Right renal pelvis (tissue), 4 donors: Measurements from ENCODE around the gene SLC13A1. TPM values are rescaled to one million over a fixed set of nuclear protein-coding genes. Genes with fewer than 3 reads are reported as not detected.
"Not testable (repeated sequence)": the region's sequence is repeated elsewhere in the genome, so short reads cannot be mapped to it uniquely, and the experiment has no call there.

Experiments
- DNase-seq, 4 donors: peaks; one replicate each; pipeline ENCODE4 v3.0.0-alpha.2; 2013; ENCODE audit warnings: low read depth in 4 of 4, low spot score in 3 of 4, missing footprints in 1 of 4
- polyA plus RNA-seq, 4 donors: library from polyadenylated mRNA; unstranded; fragments of 120-200 nt; gene quantifications; one replicate each; pipeline ENCODE4 v1.2.1, GENCODE V29; 2013; ENCODE audit not compliant: insufficient read length in 4 of 4

Gene SLC13A1, protein sequence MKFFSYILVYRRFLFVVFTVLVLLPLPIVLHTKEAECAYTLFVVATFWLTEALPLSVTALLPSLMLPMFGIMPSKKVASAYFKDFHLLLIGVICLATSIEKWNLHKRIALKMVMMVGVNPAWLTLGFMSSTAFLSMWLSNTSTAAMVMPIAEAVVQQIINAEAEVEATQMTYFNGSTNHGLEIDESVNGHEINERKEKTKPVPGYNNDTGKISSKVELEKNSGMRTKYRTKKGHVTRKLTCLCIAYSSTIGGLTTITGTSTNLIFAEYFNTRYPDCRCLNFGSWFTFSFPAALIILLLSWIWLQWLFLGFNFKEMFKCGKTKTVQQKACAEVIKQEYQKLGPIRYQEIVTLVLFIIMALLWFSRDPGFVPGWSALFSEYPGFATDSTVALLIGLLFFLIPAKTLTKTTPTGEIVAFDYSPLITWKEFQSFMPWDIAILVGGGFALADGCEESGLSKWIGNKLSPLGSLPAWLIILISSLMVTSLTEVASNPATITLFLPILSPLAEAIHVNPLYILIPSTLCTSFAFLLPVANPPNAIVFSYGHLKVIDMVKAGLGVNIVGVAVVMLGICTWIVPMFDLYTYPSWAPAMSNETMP
- polyA plus RNA-seq = 10 to 100 TPM; 17.3 to 29.7 (median 20.8) TPM

DNA sequence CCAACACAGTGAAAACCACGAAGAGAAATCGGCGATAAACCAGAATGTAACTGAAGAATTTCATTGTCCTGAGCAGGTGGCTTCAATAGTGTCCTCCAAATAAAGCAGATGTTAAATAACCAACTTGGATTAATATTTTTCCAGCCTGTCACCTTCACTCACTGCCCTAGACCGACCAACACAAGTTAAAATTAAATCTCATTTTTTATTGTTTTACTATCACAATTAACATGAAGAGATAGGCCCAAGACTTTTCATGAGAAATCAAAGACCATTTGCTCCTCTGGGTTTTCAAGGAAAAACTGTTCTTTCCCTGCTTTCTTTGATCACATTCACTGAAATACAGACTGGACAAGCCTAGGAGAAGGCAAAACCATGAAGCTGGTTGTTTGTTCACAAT lies at the start of gene SLC13A1:
TSS of gene SLC13A1 (minus strand) at position 87 of the 400 bp plus-strand sequence. CDS start at position 64, 23 bp downstream.
- no peak for DNase-seq

DNA sequence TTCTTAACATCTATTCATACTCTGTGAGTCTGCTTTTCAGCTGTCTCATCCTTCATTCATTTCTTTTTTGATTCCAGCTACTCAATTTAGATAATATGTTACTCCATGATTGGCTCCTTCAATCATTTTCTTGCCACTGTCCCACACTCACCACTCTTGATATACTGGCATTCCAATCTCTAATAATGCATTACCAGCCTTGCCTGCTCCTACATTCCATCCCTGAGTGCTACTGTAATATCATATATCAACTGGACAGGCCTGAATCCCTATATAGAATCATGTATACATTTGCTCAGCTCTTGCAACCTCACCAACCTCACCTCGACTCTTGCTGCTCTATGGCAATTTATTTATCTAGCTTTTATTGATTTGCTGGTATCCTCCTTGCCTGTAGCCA lies 45.0 kb upstream of the SLC13A1 start:
- no peak for DNase-seq

DNA sequence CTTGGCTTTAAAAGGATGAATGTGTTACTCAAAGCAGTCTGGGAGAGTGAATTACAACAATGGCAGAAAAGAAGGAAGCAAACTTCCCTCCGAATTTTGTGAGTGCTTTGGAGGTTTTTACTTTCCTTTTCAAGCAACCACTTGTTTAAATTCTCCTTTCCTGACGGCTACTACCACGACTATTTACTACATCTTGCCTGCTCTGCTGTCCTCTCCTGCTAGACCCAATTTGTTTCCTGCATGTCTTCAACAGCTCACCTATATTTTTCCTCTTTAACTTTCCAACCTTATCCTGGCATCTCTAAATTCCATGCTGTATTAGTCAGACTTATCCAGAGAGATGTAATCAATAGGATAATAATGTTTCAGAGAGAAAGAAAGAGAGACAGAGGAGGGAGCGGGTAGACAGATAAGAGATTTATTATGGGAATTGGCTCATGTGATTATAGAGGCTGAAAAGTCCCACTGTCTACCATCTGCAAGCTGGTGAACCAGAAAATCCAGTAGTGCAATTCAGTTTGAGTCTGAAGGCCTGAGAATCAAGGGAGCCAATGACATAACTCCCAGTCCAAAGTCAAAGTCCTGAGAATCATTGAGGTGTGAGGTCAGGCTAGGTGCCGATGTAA lies 42.8 kb upstream of the SLC13A1 start:
- peak in 1 of 4 donors; percentile 28 for DNase-seq

DNA sequence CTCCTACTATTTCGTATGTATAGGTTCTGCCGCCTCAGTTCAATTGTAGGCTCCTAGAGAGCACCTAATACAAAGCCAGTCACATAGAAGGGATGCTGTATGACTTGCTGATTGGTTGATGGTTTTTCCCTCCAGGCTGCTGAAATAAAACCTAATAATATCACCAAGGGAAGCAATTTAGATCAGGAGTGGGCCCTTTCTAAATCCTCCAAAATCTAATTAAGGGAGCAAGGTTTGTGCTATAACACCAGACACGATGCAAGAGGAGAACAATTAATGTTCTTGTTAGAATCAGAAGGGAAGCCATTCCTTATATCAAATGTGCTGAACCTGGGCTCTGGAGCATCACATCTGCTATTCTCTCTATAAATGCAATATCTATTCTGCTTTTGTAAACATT lies 42.0 kb upstream of the SLC13A1 start:
- DNase-seq = no peak

DNA sequence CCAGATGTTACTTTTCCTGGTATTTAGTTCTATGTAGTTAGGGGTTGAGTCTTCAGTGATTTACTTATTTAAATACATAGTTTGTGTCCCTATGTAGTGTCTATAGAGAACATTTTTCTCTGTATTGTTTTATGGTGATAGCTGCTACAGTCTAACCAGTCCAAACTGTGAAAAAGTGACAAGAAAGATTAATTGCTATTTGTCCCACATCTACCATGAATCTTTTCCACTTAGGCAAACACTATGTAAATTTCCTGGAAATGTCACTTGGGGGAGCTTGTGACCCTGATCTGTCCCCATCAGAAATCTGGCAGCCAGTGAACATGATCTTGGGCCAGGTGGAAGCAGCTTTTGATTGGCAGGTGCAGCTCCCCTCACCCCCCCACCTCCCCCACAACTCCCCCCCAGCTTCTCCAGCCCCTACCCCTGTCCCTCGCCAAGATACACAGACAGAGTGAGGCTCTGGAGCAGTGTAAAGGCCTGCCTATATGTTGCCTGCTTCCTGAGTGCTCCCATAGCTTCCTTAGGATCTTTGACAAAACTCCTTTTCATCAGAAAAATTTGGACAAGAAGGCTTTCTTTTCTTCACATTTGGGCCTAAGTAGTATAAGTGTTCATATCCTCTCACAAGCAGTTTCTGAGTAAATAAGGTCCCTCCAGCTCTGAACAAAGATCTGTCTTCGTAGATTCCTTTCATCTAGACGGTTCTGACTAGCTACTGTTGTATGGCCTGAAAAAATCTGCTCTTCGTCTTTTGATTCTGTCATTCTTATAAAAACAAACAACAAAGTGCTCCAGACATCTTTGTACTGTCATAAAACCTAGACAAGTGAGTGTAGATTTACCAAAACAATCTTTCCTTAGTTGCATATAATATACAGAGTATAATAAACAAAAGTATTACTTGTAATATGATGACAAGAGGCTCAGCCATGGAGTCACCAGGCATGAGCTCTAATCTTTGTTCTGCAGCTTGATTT lies 31.5 kb upstream of the SLC13A1 start:
- DNase-seq = no peak

DNA sequence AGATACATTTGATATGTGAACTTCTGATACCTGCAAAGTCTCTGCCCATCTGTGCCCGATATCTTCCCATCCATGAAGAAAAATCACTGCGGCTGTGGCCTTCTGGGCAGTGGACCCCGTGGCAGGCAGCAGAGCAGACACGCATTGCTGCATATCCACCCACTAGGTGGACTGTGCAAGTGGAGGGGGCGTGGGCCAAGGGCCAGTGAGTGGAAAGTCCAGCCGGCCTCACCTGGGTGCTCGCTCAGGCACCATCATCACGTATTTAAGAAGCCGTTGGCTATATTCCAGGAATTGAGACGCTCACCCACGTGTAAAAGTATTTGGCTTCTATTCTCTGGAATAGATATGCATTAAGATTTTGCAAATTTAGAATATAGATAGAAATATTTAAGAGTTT lies 30.8 kb upstream of the SLC13A1 start:
- no peak for DNase-seq

DNA sequence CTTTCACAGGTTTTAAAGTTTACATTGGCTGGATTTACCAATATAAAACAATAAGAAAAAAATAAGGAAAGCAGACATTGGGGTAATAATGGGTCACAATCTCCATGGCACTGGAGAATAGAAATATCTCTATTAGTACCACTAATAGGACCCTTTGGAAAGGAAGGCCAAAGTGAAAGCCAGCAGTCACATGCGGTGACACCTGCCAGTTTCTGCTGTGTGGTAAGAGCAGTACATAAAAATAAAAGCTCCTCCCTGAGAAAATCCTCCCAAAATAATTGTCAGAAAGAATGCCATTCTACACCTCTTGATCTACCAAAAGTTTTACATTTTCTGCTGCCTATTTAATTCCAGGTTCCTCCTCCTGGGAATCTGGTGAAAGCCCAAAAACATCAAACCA lies 30.4 kb upstream of the SLC13A1 start:
- DNase-seq = no peak

DNA sequence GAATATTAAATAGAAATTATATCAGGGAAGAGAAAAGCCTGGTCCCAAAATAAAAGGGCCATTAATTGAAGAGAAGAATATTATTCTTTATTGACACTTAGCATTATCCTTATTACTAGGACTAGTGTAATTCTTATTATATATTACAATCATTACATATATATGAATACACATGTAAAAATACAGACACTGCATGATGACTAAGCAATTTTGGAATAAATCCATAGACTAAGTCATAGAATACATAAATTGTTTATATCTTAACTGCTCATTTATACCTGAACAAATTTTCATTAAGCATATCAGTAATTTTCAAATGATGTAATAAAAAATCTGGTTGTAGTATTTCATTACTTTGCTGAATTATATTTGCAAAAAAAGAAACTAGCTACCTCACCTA lies 29.7 kb upstream of the SLC13A1 start:
- DNase-seq = no peak

DNA sequence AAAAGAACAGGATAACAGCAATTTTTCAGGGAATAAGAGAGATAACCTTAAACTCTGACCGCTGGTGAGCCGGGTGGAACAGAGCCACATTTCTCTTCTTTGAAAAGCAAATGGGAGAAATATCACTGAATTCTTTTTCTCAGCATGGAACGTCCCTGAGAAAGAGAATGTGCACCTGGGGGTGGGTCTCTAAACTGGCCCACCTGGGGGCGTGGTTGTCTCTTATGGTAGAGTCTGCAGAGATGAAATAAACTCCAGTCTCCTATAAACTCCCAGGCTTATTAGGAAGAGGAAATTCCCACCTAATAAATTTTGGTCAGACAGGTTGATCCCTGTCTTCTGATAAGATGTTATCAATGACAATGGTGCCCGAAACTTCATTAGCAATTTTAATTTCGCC lies 27.9 kb upstream of the SLC13A1 start:
- DNase-seq = not testable (repeated sequence)

DNA sequence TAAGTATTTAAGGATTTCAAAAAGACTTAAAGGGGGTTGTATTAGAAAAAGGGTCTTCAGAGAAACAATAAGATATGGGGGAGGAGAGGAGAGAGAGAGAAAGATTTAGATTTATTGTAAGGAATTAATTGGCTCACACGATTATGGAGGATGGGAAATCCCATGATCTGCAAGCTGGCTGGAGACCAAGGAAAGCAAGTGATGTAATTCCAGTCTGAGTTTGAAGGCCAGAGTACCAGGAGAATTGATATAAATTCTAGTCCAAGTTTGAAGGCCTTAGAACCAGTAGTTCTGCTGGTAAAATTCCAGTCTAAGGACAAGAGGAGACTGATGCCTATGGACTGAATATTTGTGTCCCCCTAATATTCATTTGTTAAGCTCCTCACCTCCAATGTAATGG lies 20.6 kb upstream of the SLC13A1 start:
- no peak for DNase-seq

DNA sequence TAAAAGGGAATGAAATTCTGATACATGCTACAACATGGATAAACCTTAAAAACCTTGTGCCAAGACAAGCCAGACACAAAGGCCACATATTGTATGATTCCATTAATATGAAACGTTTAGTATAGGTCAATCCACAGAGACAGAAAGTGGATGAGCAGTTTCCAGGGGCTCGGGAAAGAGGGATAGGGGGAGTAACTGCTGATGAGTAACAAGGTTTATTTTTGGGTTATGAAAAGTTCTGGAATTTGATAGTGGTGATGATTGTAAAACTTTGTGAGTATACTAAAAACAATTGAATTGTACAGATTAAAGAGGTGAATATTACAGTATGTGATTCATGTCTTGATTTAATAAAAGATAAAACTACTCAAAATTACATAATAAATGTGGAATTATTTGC lies 19.1 kb upstream of the SLC13A1 start:
- DNase-seq = no peak

DNA sequence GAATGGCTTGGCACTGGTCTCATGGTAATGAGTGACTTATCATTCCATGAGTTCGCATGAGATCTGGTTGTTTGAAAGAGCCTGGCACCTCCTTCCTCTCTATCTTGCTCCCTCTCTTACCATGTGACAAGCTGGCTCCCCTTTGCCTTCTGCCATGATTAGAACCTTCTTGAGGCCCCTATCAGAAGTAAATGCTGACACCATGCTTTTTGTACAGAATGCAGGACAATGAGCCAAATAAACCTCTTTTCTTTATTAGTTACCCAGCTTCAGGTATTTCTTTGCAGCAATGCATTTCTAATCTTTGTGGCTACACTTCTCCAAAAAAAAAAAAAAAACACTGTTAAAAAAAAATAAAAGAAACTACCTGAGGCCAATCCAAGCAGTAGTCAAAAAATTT lies 17.1 kb upstream of the SLC13A1 start:
- no peak for DNase-seq

DNA sequence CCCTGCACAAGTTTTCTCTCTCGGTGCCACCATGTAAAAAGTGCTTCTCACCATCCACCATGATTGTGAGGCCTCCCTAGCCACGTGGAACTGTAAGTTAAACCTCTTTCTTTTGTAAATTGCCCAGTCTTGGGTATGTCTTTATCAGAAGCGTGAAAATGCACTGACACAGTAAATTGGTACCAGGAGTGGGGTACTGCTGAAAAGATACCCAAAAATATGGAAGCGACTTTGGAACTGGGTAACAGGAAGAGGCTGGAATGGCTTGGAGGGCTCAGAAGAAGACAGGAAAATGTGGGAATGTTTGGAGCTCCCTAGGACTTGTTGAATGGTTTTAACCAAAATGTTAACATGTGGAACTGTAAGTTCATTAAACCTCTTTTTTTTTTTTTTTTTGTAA lies 15.6 kb upstream of the SLC13A1 start:
- no peak for DNase-seq

DNA sequence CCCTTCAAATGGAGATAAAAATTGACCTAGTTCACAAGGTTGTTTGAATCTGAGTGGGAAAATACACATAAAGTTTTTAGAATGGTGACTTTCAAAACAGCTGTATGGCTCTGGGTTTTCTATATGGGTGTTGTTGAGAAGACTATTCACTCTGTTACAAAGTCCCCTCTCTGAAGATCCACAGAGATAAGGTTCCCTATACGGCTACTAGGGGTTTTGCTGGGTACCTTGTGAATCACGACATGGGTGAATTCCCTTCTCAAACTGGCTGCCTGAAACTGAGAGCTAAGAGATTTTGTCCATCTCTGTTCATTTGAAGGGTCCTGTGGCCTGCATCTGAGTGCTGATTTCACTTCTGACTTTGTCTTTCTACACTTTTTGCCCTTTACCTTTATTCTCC lies 11.8 kb upstream of the SLC13A1 start:
- no peak for DNase-seq

DNA sequence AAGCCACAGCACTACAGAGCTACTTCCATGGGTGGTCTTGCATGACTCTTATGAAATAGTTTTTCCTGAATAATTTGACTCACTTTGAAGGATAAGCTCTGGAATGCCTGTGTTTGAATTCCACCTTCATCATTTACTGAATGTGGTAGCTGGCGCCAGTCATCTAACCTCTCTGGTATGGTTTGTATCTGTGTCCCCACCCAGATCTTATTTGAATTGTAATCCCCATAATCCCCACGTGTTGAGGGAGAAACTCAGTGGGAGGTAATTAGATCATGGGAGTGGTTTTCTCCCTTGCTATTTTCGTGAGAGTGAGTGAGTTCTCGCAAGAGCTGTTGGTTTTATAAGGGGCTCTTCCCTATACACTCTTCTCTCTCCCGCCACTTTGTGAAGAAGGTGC lies 11.2 kb upstream of the SLC13A1 start:
- DNase-seq = no peak

DNA sequence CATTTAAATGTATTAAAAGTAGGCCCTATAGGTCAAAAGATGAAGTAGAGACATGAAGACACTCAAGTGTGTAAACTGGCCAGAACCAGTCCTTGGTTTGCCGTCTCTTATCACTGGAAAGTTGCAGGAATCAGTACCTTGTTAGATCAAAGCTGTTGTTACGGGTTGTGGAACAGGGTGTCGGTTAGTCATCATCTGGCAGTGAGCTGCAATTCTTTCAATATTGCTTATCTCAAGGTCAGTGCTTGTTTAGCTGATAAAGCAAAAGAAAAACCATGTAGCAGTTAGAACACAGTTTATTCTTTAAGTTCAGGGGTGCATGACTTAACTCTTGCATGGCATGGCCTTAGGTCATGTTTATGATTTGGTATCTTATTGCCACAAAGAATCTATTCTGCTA lies 10.0 kb upstream of the SLC13A1 start:
- DNase-seq = no peak

DNA sequence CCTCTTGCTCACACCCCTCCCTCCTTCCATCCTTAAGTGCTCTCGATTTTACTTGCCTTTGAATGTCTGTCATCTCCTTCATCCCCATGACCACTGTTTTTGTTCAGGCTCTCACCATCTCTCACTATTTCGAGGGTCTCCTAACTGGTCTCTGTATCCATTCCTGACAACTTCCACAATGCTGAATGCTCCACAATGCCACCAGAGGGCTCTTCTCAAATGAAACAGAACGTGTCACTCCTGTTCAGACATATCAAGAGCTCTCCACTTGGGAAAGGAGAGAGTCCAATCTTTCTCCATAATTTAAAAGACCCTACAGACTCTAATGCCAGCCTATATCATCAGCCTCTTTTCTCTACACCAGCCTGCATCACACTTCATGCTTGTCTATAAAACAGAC lies 9.0 kb upstream of the SLC13A1 start:
- DNase-seq = no peak

DNA sequence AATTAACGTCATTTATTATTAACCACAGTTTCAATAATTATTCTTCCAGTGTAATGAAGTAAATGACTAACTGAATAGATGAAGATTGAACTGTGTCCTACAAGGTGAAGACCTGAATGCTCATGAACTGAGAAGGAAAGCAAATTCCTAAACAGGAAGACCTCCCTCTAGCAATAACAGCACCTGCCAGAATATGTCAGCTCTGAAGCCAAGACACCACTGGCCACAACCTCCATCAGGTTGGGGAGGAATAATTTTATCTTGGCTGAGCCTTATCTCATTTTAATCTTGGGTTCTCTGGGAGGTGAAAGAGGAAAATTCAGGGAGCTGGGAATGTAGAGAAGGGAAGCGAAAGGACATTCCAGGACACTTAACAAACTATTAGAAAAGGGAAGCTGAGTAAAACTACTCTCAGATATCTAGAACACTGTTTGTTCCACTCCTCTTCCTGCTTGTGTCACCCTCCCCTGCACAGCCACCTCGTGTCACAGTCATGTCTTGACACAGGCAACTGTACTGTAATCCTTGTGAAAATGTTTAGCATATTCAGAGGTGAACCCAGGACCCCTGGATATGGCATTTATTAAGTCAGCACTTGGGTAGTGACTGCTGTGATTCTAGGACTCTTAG lies 4.6 kb upstream of the SLC13A1 start:
- no peak for DNase-seq

DNA sequence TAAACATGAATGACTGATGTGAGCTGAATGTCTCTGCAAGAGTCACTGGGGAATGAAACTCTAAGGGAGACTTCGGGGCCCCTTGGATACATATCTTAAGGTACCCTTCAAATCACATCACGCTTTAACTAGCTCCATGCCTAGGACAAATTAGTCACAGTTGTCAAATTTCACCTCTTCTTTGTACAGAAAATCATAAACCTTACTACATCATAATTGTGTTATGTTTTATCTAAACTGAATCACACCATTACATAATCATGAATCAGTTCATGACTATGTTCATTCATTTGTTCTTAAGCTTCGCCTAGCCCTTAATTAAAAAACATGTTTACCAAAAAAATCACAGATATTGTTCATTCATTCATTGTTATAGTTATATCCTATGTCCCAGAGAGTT lies 2.1 kb upstream of the SLC13A1 start:
- no peak for DNase-seq
